Lung (tissue), 12 donors: Measurements from ENCODE around the gene PLCXD3. TPM values are rescaled to one million over a fixed set of nuclear protein-coding genes. Genes with fewer than 3 reads are reported as not detected.
A peak's percentile ranks its signal among the peaks of the same experiment; 100 is the strongest.

Source experiments
- ATAC-seq: fragments of 200-7000 bp; cut with Tn5 transposase; one replicate; pipeline ENCODE4 v1.9.1; 2020; ENCODE audit warnings: moderate number of reproducible peaks; ENCODE audit not compliant: insufficient read depth, low FRiP score
- DNase-seq, 3 donors: peaks; one replicate each; pipeline ENCODE4 v3.0.0-alpha.2; 2013 to 2017
- H3K27ac ChIP-seq, 2 donors: one replicate each; pipeline ENCODE4 v1.5.1; 2013; ENCODE audit warnings: mild to moderate bottlenecking in 2 of 2, moderate library complexity in 2 of 2, control low read depth in 1 of 2, inconsistent platforms in 1 of 2, low read depth in 1 of 2, low read length in 1 of 2
- H3K27me3 ChIP-seq, 3 donors: one replicate each; pipeline ENCODE4 v1.5.1; 2013; ENCODE audit warnings: low read length in 2 of 3; ENCODE audit not compliant: control insufficient read depth in 3 of 3, insufficient read depth in 3 of 3
- H3K36me3 ChIP-seq, 4 donors: one replicate each; pipeline ENCODE4 v1.5.1; 2013; ENCODE audit warnings: low read length in 4 of 4, mild to moderate bottlenecking in 1 of 4, moderate library complexity in 1 of 4; ENCODE audit not compliant: control insufficient read depth in 4 of 4, insufficient read depth in 4 of 4
- H3K4me1 ChIP-seq, 5 donors: one replicate each; pipeline ENCODE4 v1.5.1; 2013; ENCODE audit warnings: low read length in 5 of 5, mild to moderate bottlenecking in 2 of 5, moderate library complexity in 1 of 5; ENCODE audit not compliant: control insufficient read depth in 5 of 5, insufficient read depth in 5 of 5
- H3K4me3 ChIP-seq: one replicate; pipeline ENCODE4 v1.5.1; 2013; ENCODE audit warnings: mild to moderate bottlenecking, control low read depth, moderate library complexity
- H3K9ac ChIP-seq, 2 donors: one replicate each; pipeline ENCODE4 v1.5.1; 2013; ENCODE audit warnings: low read length in 2 of 2, control low read depth in 1 of 2; ENCODE audit not compliant: insufficient read depth in 1 of 2
- H3K9me3 ChIP-seq, 4 donors: one replicate each; pipeline ENCODE4 v1.5.1; 2013; ENCODE audit warnings: low read length in 3 of 4, mild to moderate bottlenecking in 1 of 4, moderate library complexity in 1 of 4; ENCODE audit not compliant: control insufficient read depth in 4 of 4, insufficient read depth in 3 of 4
- WGBS, 2 donors: extraction: QIAGEN DNeasy Blood & Tissue Kit; methylation state at CpG; one replicate each; pipeline ENCODE4 v1.1.7; 2013; 5-methylcytosine and 5-hydroxymethylcytosine counted together
- polyA plus RNA-seq, 2 donors: library from polyadenylated mRNA; stranded (reverse); fragments of 200-250 nt; gene quantifications; one replicate each; pipeline ENCODE4 v1.2.1, GENCODE V29; 2013
- total RNA-seq, 2 donors: library from RNA; depleted of rRNA in 1 of 2; stranded (reverse); fragments of >200 nt in 1 of 2; gene quantifications; one replicate each; pipeline ENCODE4 v1.2.1, GENCODE V29; 2014 to 2021
- TF ChIP-seq, protein P1 (sequence below): IDR thresholded peaks from 2 replicates; pipeline ENCODE4 v1.5.1; 2012; ENCODE audit warnings: mild to moderate bottlenecking; ENCODE audit errors: control extremely low read depth, extremely low read depth
- donor health status: control.
- donor health status: control.
- donor health status: Bipolar disorder and iron deficiency.
- donor health status: healthy.
- donor health status: DM: yes; HTN: yes; CAD: no.

Gene PLCXD3
- total and polyA plus RNA-seq, 4 donors, result 0.38 to 2.1 (median 0.54) TPM

DNA sequence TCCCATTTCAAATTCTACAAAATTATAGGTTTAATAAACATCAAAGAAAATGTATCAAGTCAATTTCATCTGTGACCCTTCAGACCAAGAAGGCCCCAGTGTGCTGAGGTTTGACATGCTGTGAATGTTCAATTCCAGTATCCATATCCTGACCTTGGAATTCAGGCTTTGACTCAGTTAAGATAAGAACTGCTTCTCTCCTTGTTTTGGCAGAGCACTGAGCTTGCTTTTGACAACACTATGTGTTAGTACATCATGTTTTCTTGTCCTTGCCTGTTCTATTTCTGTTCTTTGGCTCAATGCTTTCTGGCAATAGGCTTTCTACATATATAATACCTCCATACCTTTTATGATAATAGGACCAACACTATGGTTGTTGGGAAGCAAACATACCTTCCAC lies 105.6 kb downstream of the PLCXD3 start:
- Histone ChIP-seq H3K27me3 (no peaks in the 10 kb centered on the region), H3K4me3 (no peak overlapping the region), H3K27ac (peak overlapping the region in 1 of 2 donors; percentile 94), H3K9ac (no peak overlapping the region), H3K9me3 (no peaks in the 10 kb centered on the region), H3K36me3 (no peaks in the 10 kb centered on the region), H3K4me1 (peaks cover 0 to 13% (median 0%) of the 10 kb centered on the region in 5 donors)
- ATAC-seq, result no peak
- TF ChIP-seq, protein P1, sequence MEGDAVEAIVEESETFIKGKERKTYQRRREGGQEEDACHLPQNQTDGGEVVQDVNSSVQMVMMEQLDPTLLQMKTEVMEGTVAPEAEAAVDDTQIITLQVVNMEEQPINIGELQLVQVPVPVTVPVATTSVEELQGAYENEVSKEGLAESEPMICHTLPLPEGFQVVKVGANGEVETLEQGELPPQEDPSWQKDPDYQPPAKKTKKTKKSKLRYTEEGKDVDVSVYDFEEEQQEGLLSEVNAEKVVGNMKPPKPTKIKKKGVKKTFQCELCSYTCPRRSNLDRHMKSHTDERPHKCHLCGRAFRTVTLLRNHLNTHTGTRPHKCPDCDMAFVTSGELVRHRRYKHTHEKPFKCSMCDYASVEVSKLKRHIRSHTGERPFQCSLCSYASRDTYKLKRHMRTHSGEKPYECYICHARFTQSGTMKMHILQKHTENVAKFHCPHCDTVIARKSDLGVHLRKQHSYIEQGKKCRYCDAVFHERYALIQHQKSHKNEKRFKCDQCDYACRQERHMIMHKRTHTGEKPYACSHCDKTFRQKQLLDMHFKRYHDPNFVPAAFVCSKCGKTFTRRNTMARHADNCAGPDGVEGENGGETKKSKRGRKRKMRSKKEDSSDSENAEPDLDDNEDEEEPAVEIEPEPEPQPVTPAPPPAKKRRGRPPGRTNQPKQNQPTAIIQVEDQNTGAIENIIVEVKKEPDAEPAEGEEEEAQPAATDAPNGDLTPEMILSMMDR, result no peak
- DNase-seq, result no peak

DNA sequence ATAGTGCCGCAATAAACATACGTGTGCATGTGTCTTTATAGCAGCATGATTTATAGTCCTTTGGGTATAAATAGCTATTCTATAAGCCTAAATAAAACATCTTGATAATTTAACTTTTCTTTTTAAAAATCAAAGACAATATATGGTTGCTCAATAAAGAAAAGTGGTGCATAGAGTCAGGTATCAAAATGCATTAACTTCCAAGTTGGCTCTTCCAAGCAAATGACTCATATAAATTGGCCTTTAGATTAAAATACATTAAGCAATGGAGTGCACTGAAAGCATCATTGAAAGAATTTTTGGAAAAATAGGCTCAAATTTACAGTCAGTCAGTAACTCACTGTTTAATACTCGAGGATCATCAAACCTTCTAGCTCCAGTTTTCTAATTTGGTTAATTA lies 106.6 kb downstream of the PLCXD3 start:
- H3K27ac ChIP-seq, result peak overlapping the region in 1 of 2 donors; percentile 79
- H3K27me3 ChIP-seq, result no peaks in the 10 kb centered on the region
- TF ChIP-seq, protein P1, result no peak
- H3K4me3 ChIP-seq, result no peak overlapping the region
- DNase-seq (no peak), ATAC-seq (no peak)
- H3K36me3 ChIP-seq, result no peaks in the 10 kb centered on the region
- 87% methylated on average over 3 of the region's 3 CpGs for WGBS, 2 donors
- H3K9ac ChIP-seq, result no peak overlapping the region
- H3K4me1 ChIP-seq, result peaks cover 0 to 10% (median 0%) of the 10 kb centered on the region in 5 donors
- no peaks in the 10 kb centered on the region for H3K9me3 ChIP-seq

DNA sequence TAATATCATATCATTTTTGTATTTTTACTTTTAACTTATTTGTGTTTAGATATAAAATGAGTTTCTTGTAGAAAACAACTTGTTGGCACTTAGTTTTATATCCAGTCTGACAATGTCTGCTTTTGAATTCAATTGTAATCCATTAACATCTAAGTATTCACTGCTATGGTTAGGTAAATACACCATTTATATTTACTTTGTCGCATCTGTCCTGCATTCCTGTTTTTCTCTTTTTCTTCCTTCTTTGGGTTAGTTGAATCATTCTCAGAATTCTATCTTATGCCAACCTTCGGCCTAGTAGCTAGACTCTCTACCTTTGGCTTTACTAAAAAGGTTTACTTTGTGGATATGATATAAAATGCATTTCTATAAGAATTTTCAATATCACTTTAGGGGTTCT lies 107.6 kb downstream of the PLCXD3 start:
- TF ChIP-seq, protein P1, result no peak
- WGBS, 2 donors, result 90 to 100% methylated on average over 2 of the region's 2 CpGs
- ATAC-seq (no peak), DNase-seq (no peak)
- peaks cover 0 to 2% (median 0%) of the 10 kb centered on the region in 4 donors for H3K36me3 ChIP-seq
- H3K4me3 ChIP-seq, result no peak overlapping the region
- H3K9me3 ChIP-seq, result peaks cover 0 to 5% (median 0%) of the 10 kb centered on the region in 4 donors
- H3K27me3 ChIP-seq, result no peaks in the 10 kb centered on the region
- H3K9ac ChIP-seq, result no peak overlapping the region
- no peak overlapping the region for H3K27ac ChIP-seq
- H3K4me1 ChIP-seq, result peaks cover 0 to 8% (median 0%) of the 10 kb centered on the region in 5 donors

DNA sequence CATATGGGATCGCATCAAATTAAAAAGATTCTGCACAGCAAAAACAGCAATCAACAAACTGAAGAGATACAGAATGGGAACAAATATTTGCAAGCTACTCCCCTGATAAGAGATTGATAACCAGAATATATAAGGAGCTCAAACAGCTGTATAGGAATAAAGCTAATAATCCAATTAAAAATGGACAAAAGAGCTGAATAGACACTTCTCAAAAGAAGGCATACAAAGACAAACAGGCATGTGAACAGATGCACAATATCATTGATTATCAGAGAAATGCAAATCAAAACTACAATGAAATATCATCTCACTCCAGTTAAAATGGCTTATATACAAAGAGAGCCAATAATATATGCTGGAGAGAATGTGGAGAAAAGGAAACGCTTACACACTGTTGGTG lies 110.6 kb downstream of the PLCXD3 start:
- peaks cover 0 to 5% (median 0%) of the 10 kb centered on the region in 4 donors for H3K36me3 ChIP-seq
- H3K9me3 ChIP-seq, result peaks cover 0 to 7% (median 3%) of the 10 kb centered on the region in 4 donors
- WGBS, 2 donors, result 90 to 91% methylated on average over 2 of the region's 2 CpGs
- no peak overlapping the region for H3K9ac ChIP-seq
- H3K4me1 ChIP-seq, result no peaks in the 10 kb centered on the region
- no peak overlapping the region for H3K4me3 ChIP-seq
- no peaks in the 10 kb centered on the region for H3K27me3 ChIP-seq
- no peak for ATAC-seq
- no peak for DNase-seq
- H3K27ac ChIP-seq, result no peak overlapping the region
- TF ChIP-seq, protein P1, result no peak
